NCI-H524 treated with DMSO at 0.1 percent for 48 hours (cell line): ENCODE data around the gene NDUFS7.
A peak's percentile ranks its signal among the peaks of the same experiment; 100 is the strongest.

Experiments used
- DNase-seq: peaks from one replicate; lab custom pipeline; 2025; lab: John Stamatoyannopoulos, UW

NDUFS7 gene

DNA sequence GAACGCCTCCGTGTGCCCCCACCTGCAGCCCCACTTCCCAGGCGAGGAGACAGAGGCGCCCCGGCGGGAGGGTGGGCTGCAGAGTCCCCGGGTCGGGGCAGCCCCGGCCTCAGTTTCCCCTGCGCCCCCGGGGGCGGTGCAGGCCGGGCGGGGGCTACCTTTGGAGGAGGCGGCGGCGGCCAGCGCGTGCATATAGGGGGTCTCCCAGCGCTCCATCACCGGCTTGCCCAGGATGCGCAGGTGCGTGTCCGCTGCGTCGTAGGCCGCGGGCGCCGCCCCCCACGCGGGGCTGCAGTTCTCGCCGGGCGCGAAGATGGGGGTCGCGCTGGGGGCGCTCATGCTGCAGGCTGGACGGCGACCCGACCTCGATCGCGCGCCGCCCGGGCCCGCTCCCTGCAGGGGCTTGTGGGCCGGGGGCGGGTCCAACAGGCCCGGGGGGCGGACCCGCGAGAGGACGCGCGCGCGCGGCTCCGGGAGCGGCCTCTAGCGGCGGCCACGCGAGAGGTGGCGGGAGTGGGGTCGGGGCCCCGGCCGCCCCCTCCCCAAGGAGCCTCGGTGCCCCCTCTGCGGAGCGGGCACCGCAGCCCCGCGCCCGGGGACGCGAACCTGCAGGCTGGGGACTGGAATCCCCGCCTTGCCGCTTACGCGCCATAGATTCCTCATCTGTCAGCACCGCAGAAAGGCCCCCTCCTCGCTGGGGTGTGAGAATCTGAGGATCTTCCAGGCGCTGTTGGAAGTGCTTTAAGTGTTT is 17.6 kb downstream of the NDUFS7 start, which contains the start of gene GAMT:
GAMT (minus strand) TSS at position 405 of the 751 bp plus-strand sequence; CDS start at position 339, 66 bp downstream.
- no peak for DNase-seq

DNA sequence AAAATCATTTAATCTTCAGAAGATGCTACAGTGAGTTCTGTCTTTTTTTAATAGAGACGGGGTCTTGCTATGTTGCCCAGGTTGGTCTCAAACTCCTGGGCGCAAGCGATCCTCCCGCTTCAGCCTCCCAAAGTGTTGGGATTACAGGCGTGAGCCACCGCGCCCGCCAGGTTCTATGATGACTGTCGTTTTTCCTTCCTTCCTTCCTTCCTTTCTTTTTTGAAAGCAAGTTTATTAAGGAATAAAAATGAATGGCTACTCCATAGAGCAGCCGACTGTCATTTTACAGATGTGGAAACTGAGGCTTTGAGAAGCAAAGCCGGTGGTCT is 18.1 kb downstream of the NDUFS7 start:
- DNase-seq, result no peak

DNA sequence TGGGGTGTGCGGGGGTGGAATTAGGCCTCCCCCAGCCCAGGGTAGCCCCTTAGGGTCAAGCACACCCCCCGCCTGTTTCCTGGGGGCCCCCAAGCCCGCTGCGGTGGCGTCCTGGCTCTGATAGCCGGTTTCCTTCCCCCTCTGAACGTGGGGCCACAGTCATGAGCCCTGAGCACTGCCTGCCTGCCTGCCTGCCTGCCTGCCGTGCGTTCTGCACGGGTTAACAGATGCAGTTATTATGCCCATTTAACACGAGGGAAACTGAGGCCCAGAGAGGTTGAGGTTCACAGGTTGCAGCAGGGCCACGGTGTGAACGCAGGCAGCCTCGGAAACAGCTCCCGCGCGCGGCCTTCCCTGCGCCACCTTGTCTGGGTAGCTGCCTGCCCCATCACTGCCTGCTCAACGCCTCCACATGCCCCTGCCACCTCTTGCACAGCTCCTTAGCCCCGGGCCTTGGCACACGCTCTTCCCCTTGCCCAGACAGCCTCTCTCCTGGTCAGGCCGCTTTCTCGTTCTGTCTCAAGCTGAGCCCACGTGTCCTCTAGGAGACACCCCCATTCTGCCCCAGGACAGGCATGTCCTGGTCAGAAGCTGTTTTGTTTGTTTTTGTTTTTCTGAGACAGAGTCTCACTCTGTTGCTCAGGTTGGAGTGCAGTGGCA is 18.8 kb downstream of the NDUFS7 start:
- DNase-seq, result no peak

DNA sequence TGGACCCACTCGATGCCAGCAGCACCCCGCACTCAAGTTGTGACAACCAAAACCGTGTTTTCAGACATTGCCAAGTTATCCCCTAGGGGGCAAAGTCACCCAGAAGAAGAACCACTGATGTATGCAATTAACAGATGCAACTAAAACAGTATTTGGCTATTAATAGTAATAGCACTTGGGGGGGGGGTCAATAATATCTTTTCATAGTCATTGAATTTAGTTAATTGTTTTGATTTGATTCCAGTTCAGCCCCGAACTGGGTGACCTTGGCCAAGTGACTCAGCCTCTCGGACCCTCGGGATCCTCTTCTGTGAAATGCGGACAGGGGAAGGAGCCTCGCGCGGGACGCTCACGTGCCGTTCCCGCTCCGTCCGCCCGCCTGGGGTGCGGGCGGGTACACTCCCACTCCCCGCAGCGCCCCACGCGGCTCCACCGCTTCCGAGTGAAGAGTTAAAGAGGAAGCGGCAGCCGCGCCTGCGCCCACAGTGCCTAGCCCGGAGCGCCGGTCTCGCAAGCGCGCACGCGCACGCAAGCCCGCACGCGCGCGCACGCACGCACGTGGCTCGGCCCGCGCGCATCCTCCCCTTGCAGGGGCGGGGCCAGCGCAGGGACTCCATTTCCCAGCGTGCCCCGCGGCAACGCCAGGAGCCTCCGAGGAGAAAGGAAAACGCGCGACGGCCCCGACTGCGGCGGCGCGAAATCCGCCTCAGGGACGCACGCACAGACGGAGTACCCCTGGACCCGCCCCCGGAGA is 23.2 kb downstream of the NDUFS7 start:
- DNase-seq, result peak; percentile 70

DNA sequence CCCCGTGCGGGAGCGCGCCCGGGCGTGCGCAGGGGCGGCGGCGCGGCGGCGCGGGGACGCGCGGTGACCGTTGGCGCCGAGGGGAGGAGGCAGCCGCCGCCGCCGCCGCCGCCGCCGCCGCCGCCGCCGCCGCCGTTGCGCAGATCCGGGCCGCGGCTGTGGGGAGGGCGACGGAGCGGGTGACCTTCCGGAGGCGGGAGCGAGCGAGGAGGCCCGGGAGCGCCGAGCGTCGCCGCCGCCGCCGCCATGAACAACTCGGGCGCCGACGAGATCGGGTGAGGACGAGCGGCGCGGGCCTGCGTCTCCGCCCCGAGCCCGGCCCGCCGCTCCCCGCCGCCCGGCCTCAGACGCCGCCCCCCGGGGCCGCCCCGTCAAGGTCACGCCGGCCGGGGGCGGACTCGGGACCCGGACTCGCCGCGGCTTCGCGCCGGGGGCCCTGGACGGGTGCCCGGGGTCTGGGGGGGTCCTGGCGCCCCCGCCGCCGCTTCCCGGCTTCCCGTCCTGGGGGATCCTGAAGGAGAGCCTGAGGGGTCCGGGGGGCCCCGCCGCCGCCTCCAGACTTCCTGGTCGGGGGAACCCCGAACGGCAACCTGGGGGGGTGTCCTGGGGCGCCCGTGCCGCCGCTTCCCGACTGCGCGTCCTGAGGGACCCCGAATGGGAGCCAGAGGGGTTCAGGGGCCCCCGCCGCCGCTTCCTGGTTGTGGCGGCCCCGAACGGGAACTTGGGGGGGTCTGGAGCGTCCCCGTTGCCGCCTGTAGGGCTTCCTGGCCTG is 24.0 kb downstream of the NDUFS7 start, which contains the start of gene DAZAP1:
DAZAP1 (plus strand) TSS at position 59 of the 772 bp plus-strand sequence; CDS start at position 247, 188 bp downstream.
- no peak for DNase-seq

DNA sequence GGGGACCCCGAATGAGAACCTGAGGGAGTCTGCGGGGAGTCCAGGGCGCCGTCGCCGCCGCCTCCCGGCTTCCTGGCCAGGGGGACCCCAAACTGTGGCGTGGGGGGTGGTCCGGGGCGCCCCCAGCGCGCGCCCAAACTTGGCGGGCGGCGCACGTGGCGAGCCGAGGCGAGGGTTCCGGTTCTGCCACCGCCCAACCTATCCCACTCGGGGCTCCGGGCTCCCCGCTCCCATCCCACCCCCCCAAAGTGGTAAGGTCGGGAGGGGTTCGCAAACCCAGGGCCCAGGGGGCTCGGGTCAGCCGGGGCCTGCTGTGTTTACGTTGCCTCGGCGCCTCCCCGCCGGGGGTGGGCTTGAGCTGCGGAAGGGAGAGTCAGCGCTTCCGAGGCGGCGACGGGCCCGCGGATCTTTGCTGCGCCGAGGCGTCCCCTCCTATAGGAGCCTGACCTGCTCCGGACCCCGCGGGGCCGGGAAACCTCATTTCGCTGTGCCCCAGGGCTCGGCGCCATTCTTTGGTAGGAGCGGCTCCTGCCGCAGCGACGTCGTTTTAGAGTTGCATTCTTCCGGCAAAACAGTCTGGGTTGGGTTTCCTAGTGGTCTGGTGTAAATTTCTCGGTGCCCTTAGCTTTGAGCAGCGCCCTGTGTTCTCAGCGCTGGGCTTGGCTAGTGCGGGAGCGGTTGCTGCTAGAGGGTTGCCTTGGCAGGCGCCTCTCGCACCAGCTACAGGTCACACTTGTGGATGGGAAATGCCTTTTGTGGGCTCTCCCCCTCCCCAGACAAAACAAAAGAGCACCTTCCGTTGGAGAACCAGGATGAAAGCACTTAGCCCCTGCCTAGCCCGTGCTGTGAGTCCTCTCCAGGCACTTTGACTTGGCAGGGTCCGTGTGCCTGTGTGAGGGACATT is 24.8 kb downstream of the NDUFS7 start:
- no peak for DNase-seq

DNA sequence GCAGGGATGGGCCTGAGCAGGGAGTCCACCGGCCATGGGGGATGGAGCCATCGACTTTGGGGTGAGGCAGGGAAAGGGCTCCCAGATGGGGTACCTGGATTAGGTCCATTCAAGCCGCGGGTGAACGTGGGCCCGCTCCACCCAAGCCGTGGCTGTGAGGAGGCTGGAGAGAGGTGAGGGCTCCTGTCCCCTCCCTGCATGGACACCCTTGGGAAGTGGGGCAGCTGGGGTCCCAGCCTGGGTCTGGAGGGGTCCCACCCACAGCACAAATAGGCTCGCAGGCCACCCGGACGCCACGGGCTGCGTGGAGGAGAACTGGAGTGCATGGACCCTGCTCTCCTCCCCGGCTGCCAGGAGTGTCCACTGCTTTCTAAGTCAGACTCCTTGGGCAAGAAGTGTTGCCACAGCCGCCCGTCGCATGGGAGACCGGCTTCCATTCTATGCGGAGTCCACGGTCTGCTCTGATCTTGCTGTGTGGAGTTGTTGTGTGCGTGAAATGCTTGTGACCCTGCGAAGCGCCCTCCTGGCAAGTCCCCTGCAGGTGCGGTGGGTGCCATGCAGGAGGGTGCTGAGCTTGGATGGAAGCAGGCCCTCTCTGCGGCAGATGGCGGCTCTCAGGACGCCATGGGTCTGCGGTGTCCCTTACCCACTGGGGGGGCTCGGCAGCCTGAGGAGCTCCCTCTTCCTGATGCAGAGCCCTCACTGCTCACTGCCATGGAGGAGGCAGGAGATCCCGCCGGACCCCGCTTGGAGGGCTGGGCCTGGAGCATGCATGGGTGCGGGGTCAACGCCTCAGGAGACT is 25.7 kb downstream of the NDUFS7 start:
- no peak for DNase-seq

DNA sequence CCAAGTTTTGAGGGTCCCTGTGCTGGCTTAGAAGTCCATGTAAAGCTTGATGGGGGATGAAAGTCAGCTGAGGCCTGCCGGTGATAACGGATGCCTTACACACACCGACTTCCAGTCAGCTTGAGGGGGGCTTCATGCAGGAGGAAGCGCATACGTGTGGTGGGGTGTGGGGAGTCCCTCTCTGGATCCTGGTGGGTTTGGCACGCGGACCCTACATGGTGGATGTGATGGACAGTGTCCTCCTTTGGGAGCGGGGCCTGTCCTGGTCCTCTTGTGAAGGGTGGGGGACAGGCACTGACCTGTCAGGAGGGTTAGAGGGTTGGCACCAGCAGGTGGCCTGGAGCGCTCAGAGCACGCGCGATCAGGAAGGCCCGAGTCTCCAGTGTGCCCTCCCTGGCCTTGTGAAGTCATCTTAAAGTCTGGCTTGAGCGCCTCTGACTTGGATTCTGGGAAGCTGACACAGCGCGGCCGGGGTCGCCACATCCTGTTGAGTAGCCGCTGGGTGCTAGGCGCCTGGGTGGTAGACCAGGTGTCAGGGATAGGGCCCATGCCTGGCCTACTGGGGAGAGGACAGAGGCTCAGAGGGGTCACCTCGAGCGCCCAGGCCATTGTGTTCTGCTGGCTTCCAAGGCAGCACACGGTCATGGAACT is 26.6 kb downstream of the NDUFS7 start:
- no peak for DNase-seq

DNA sequence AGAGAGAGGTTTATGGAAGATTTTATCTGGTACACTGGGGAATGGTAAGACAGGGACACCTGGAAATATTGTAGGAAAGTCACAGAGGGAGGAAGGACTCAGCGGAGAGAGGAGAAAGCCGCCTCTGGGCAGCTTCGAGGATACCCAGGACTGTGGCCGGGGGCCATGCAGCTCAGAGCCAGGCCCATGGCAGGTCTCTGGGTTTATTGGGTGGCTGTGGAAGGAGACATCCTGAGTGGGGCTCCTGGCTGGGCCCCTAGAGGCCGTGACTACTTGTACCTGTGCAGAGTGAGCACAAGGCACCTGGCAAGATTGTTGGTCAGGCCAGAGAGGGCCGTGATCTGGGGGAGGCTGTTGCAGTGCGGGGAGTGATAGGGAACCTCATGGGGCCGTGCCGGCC is 27.1 kb downstream of the NDUFS7 start:
- DNase-seq, result no peak

DNA sequence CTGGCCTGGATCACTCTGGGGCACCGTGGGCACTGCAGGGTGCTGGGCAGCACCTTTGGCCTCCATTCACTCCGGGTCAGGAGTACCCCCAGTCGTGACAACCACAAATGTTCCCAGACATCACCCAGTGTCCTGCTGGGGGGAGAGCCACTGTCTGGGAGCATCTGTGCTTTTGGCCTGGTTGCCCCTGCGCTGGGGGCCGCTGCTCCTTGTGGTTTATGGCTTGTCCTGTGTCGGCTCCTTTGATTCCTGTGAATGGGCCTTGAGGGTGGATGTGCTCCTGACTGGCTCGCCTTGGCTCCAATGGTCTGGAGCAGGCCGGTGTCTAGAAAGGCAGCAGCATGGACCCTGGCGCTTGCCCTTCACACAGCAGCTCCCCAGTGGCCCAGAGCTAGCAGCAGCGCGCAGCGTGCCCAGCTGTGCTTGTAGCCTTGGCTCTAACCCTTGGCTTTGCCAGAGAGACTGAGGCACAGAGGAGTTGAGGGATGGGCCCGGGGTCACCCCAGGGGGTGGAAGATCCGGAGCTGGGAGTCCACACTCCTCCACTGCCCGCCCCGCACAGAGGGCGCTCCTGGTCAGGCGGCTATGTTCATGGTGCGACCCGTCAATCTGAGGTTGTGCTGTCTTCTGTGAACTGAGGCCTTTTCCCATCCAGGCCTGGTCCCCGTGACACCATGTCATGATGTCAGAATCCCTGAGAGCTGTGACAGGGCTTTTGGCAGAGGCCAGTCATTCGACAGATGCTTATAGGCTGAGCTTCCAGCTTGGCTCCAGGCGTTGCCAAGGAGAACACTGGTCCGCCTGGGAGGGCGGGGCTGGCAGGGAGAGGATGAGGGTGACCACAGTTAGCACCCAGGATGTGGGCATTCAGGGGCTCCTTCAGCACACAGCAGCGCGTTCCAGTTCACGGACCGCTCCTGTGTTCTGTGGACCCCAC is 27.8 kb downstream of the NDUFS7 start:
- no peak for DNase-seq

DNA sequence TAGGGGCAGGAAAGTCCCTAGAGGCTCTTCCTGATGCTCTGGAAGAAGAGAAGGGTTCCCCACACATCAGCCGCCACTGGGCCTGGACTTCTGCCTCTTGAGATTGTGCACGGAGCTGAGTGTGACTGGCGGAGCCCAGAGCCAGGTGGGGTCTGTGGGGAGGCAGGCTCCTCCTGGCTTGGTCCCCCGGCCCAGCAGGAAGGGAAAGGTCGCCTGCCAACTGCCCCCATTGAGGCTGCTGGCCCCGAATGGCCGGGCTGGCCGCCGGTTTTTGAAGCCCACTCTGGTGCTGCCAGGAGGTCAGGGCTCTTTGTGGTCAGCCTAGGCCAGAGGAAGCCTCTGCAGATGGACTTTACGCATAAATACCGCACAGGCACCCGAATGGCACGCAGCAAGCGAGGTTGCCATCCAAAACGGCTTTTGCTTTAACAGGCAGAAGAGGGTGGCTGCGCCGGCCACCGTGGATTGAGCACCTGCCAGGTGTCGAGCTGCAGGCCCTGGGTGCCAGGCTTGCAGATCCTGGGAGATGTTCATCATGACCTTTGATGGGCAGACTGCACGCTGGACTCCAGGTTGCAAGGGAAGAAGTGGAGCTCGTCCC is 28.7 kb downstream of the NDUFS7 start:
- DNase-seq, result no peak

DNA sequence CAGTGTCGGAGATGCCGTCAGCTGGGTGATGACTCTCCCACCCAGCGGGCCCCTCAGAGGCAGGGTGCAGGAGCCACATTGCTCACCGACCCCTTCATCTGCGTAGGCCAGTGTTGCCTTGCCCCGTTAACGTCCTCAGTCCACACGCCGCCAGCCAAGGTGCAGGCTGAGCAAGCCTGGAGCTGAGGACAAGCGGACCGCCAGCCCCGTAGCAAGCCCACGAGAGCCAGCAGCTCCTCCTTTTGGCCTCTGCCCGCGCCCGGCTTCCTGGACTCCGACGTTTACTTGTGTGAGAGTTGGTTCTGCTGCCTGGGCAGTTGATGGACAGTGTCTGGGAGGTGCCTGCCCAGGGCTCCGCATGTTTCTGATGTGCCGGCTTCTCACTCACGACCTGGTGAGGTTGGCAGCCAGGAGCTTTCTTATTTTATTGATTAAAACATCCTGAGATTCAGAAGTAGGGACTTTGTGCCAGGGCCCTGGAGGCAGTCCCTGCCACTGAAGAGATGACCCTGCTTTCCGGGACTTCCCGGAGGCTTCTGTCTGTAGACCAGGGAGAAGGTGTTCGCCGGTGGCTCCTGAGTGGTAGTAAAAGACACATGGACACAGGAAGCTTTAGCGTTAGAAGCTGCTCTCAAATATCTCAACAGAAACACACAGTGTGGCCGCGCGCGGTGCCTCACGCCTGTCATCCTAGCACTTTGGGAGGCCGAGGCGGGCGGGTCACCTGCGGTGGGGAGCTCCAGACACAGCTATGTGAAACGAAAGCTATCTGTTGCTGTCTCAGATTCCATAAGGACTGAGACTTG is 29.5 kb downstream of the NDUFS7 start:
- DNase-seq, result no peak

DNA sequence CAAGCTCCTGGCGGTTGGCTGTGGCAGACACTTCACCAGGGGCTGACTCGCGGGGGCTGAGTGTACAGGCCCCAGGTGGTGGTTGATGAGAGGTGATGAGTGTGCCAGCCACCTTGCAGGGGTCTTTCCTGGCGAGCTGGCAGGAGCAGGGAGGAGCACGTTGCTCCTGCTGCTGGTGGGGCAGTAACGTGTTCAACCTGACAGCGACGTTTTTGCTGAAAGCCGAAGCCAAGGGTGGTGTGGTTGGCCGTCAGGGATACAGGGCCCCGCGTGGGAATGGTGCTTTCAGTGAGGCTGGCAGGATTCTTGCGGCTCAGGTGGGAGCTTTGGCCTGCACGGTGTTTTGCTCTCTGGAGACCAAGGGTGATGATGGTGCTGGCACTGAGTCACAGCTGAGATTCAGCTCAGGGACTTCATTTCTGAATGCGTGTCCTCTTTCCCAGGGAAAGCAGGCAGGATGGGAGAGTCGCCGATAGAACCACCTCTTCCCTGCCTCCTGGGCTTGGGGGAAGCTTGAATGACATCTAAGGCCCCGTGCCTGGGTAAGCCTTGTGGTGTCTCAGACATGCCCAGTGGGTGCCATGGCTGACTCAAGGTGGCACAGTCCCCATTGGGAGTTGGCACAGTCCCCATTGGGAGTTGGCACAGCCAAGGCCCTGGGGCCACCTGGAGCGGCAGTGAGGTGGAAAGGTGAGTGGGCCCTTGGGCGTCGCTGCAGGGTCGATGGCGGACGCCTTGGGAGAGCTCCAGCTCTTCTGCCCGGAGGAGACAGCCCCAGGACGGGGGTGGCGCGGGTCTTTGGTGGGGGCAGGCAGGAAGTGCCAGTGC is 32.5 kb downstream of the NDUFS7 start:
- DNase-seq, result no peak

DNA sequence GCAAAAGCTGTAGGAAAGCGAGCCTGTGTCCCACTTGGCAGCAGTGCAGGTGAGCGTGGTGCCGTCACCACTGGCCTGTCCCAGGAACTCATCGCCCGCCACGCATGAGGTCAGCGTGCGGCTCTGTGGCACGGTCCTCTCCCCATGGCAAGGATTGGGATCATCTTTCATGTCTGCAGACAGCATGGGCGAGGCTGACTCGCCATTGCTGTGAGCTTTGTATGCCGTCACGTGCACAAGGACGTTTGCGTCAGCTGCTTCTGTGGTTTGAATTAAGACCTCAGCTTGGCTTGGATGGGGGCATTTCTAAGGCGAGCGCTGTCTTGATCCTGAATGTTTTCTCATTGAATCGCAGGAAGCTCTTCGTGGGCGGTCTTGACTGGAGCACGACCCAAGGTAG is 33.4 kb downstream of the NDUFS7 start:
- no peak for DNase-seq

DNA sequence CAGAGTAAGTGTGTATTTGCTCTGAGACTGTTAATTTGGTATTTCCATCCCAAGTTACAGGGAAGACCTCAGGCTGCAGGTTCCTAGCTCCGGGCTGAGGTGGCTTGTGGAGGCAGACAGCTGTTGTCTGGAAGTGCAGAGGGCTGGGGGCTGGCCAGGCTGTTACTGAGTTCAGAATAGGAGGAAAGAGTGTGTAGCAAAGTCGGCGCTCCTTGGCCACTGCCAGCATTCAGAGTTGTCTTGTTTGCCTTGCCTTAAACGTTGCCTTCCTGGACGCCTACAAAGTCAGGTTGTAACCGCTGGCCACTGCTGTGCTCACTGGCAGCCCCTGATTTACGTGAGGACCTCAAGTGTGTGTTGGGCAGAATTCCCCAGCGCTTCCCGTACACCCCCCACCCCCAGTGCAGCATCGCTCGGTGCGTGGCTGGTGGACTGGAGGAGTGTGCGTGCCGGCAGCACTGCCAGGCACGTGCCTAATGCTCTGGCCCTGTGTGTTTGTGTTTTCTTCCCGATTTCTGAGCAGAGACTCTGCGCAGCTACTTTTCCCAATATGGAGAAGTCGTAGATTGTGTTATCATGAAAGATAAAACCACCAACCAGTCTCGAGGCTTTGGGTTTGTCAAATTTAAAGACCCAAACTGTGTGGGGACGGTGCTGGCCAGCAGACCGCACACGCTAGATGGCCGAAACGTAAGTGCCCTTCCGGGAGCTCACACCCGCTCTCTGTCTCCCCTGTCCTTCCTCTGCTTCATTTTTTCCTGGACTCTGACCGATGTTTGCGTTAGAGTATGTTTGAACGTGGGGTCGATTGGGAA is 34.2 kb downstream of the NDUFS7 start:
- DNase-seq, result no peak

DNA sequence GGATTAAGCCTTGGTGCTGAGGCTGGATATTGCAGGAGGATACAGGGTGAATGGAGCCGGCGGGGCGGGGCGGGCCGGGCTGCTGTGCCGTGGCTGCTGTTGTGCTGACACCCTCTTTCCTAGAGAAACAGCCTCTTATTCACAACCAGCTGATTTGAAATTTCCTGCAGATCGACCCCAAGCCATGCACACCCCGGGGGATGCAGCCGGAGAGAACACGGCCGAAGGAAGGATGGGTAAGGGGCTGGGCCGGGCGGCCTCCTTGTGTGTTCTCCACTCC is 34.7 kb downstream of the NDUFS7 start:
- no peak for DNase-seq
